ENCODE results near the gene NLN. TPM values are rescaled to one million over a fixed set of nuclear protein-coding genes. Genes with fewer than 3 reads are reported as not detected.

NLN gene
- total RNA-seq, 4 donors from 2014 or later: 8.7 to 11.9 (median 9.1) TPM

DNA sequence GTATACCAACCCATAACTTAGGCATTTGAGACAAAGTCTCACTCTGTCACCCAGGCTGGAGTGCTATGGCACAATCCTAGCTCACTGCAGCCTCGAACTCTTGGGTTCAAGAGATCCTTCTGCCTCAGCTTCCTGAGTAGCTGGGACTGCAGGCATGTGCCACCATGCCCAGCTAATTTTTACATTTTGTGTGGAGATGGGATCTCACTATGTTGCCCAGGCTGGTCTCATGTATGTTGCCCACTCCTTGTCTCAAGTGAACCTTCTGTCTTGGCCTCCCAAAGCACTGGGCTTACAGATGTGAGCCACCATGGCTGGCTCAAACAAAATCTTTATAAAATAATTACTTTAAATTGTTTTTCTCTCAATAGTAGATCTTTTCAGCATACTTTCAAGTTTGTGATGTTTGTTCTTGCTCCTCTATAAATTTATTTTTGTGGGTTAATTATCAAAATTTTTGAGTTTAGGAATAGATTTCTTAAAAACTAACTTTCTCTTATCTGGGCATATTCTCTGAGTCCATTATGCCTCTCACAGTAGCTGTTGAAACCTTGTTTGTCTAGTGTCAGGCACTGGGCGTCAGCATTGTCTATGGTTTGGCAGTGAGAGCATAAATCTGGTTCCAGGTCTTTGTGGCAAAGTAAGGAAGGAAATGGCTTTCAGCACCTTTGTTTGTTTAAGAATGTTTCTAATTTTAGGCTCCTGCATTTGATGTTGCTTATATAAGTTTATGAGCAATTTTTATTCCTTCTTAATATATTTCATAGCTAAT lies 38.7 kb downstream of the NLN start:
- Histone ChIP-seq H3K27ac (replicated peaks in 1 of 4) (no peak overlapping the region), H3K27me3 (no peaks in the 10 kb centered on the region), H3K9me3 (no peaks in the 10 kb centered on the region), H3K36me3 (peaks cover 0 to 18% (median 2%) of the 10 kb centered on the region in 4 donors), H3K4me1 (peaks cover 0 to 7% (median 2%) of the 10 kb centered on the region in 4 donors), H3K4me3 (no peak overlapping the region)
- no peak for DNase-seq (ENCODE audit: extremely low spot score)
- TF ChIP-seq CTCF (IDR thresholded peaks at IDR 0.05): peak in 1 of 3 experiments; percentile 15
- TF ChIP-seq EP300 (IDR thresholded peaks at IDR 0.05): no peak
- intact Hi-C loops (cut with DNase I): no loop called here
- 60% methylated on average over 2 of the region's 2 CpGs for WGBS

DNA sequence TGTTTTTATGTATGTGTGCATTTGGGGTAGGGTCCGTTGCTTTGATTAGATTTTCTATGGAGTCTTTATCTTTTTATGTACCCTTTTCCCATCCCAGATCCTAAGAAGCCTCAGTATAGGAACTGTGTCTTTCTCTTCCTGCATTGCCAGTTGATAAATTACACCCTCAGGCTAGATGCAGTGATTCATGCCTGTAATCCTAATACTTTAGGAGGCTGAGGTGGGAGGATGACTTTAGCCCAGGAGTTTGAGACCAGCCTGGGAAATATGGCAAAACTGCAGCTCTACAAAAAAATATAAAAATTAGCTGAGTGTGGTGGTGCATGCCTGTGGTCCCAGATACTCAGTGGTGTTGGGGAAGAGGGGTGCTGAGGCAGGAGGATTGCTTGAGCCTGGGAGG lies 40.2 kb downstream of the NLN start:
- WGBS: 81% methylated on average over 1 of the region's 1 CpG
- no peak for DNase-seq (ENCODE audit: extremely low spot score)
- Histone ChIP-seq H3K27ac (replicated peaks in 1 of 4) (no peak overlapping the region), H3K4me3 (no peak overlapping the region), H3K9me3 (no peaks in the 10 kb centered on the region), H3K36me3 (peaks cover 0 to 25% (median 2%) of the 10 kb centered on the region in 4 donors), H3K4me1 (peaks cover 0 to 7% (median 2%) of the 10 kb centered on the region in 4 donors), H3K27me3 (no peaks in the 10 kb centered on the region)
- TF ChIP-seq CTCF (IDR thresholded peaks at IDR 0.05): no peak
- no peak for TF ChIP-seq EP300 (IDR thresholded peaks at IDR 0.05)
- no peak for TF ChIP-seq POLR2AphosphoS5 (IDR thresholded peaks at IDR 0.05)
- TF ChIP-seq POLR2A (IDR thresholded peaks at IDR 0.05; ENCODE audit: low read depth): no peak
- intact Hi-C loops (cut with DNase I): no loop called here

- Histone ChIP-seq H3K4me3 (no peak overlapping the region), H3K27me3 (no peaks in the 10 kb centered on the region), H3K36me3 (peaks cover 0 to 13% (median 0%) of the 10 kb centered on the region in 4 donors), H3K4me1 (peaks cover 0 to 4% (median 1%) of the 10 kb centered on the region in 4 donors), H3K27ac (replicated peaks in 1 of 4) (no peak overlapping the region), H3K9me3 (no peaks in the 10 kb centered on the region)
- intact Hi-C loops (cut with DNase I): no loop called here
- DNase-seq (ENCODE audit: extremely low spot score): no peak
- TF ChIP-seq POLR2AphosphoS5 (IDR thresholded peaks at IDR 0.05) (no peak), CTCF (IDR thresholded peaks at IDR 0.05) (no peak), POLR2A (IDR thresholded peaks at IDR 0.05; ENCODE audit: low read depth) (no peak), EP300 (IDR thresholded peaks at IDR 0.05) (no peak)
- 92% methylated on average over 1 of the region's 1 CpG for WGBS
Observed at GRCh38 chr5:65765582-65765981, 43.6 kb downstream of the NLN start.

- WGBS: 64% methylated on average over 2 of the region's 2 CpGs
- Histone ChIP-seq H3K4me1 (no peaks in the 10 kb centered on the region), H3K27ac (replicated peaks in 1 of 4) (no peak overlapping the region), H3K9me3 (no peaks in the 10 kb centered on the region), H3K36me3 (peaks cover 0 to 13% (median 0%) of the 10 kb centered on the region in 4 donors), H3K4me3 (no peak overlapping the region), H3K27me3 (no peaks in the 10 kb centered on the region)
- intact Hi-C loops (cut with DNase I): no loop called here
- no peak for DNase-seq (ENCODE audit: extremely low spot score)
- TF ChIP-seq POLR2A (IDR thresholded peaks at IDR 0.05; ENCODE audit: low read depth) (no peak), CTCF (IDR thresholded peaks at IDR 0.05) (no peak), EP300 (IDR thresholded peaks at IDR 0.05) (no peak)
Observed at GRCh38 chr5:65766175-65766574, 44.2 kb downstream of the NLN start.

- TF ChIP-seq CTCF (IDR thresholded peaks at IDR 0.05) (no peak), EP300 (IDR thresholded peaks at IDR 0.05) (no peak), POLR2AphosphoS5 (IDR thresholded peaks at IDR 0.05) (no peak), POLR2A (IDR thresholded peaks at IDR 0.05; ENCODE audit: low read depth) (no peak)
- intact Hi-C loops (cut with DNase I): no loop called here
- Histone ChIP-seq H3K27me3 (no peaks in the 10 kb centered on the region), H3K4me1 (no peaks in the 10 kb centered on the region), H3K9me3 (no peaks in the 10 kb centered on the region), H3K4me3 (no peak overlapping the region), H3K27ac (replicated peaks in 1 of 4) (no peak overlapping the region), H3K36me3 (peaks cover 0 to 13% (median 0%) of the 10 kb centered on the region in 4 donors)
- DNase-seq (ENCODE audit: extremely low spot score): no peak
- 90% methylated on average over 2 of the region's 2 CpGs for WGBS
Observed at GRCh38 chr5:65766781-65767180, 44.8 kb downstream of the NLN start.
